Activated CD8-positive, alpha-beta memory T cell treated with anti-CD3 and anti-CD28 coated beads for 48 hours (primary cell): Measurements from ENCODE around the gene MALAT1.
"Not testable (repeated sequence)": the region's sequence is repeated elsewhere in the genome, so short reads cannot be mapped to it uniquely, and the experiment has no call there.

Source experiments
- DNase-seq, 3 experiments: peaks; one replicate each; pipeline ENCODE4 v3.0.0-alpha.2; 2020; ENCODE audit warnings: low read depth in 2 of 3, low spot score in 2 of 3

Gene MALAT1

DNA sequence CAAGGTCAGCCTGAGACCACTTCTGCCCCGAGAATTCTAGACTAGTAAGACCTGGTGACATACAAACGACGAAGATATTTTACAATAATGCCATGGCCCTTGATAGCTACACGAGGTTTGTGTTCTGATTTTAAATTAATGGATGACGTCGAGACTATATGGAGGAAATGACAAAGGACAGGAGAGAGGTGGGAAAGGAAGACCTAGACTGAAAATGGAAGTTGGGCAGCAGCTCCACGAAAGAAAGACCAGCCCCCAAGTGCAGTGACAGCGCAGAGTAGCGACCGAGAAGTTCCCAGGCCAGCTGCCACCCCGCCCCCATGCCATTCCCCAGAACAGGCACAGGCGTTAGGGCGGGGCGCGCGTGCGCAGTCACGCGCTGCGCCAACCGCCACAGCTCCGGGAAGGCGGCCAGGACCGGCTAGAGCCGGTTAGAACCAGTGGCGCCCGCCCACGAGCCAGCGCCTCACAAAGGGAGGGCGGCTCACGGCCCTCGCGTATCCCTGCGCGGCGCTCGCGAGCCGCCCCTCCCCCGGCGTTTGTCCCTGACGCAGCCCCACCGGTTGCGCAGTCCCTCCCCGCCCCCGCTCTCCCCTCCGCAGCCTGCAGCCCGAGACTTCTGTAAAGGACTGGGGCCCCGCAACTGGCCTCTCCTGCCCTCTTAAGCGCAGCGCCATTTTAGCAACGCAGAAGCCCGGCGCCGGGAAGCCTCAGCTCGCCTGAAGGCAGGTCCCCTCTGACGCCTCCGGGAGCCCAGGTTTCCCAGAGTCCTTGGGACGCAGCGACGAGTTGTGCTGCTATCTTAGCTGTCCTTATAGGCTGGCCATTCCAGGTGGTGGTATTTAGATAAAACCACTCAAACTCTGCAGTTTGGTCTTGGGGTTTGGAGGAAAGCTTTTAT is 1.5 kb upstream of the MALAT1 start:
- DNase-seq: peak; percentile 97 to 100 (median 97)

DNA sequence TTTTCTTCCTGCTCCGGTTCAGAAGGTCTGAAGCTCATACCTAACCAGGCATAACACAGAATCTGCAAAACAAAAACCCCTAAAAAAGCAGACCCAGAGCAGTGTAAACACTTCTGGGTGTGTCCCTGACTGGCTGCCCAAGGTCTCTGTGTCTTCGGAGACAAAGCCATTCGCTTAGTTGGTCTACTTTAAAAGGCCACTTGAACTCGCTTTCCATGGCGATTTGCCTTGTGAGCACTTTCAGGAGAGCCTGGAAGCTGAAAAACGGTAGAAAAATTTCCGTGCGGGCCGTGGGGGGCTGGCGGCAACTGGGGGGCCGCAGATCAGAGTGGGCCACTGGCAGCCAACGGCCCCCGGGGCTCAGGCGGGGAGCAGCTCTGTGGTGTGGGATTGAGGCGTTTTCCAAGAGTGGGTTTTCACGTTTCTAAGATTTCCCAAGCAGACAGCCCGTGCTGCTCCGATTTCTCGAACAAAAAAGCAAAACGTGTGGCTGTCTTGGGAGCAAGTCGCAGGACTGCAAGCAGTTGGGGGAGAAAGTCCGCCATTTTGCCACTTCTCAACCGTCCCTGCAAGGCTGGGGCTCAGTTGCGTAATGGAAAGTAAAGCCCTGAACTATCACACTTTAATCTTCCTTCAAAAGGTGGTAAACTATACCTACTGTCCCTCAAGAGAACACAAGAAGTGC is 661 bp upstream of the MALAT1 start:
- peak in 1 of 3 experiments; percentile 55 for DNase-seq

DNA sequence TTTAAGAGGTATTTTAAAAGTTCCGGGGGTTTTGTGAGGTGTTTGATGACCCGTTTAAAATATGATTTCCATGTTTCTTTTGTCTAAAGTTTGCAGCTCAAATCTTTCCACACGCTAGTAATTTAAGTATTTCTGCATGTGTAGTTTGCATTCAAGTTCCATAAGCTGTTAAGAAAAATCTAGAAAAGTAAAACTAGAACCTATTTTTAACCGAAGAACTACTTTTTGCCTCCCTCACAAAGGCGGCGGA is 193 bp upstream of the MALAT1 start:
- DNase-seq: no peak

DNA sequence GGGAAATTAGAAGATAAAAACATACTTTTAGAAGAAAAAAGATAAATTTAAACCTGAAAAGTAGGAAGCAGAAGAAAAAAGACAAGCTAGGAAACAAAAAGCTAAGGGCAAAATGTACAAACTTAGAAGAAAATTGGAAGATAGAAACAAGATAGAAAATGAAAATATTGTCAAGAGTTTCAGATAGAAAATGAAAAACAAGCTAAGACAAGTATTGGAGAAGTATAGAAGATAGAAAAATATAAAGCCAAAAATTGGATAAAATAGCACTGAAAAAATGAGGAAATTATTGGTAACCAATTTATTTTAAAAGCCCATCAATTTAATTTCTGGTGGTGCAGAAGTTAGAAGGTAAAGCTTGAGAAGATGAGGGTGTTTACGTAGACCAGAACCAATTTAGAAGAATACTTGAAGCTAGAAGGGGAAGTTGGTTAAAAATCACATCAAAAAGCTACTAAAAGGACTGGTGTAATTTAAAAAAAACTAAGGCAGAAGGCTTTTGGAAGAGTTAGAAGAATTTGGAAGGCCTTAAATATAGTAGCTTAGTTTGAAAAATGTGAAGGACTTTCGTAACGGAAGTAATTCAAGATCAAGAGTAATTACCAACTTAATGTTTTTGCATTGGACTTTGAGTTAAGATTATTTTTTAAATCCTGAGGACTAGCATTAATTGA is 1.0 kb downstream of the MALAT1 start:
- no peak for DNase-seq

DNA sequence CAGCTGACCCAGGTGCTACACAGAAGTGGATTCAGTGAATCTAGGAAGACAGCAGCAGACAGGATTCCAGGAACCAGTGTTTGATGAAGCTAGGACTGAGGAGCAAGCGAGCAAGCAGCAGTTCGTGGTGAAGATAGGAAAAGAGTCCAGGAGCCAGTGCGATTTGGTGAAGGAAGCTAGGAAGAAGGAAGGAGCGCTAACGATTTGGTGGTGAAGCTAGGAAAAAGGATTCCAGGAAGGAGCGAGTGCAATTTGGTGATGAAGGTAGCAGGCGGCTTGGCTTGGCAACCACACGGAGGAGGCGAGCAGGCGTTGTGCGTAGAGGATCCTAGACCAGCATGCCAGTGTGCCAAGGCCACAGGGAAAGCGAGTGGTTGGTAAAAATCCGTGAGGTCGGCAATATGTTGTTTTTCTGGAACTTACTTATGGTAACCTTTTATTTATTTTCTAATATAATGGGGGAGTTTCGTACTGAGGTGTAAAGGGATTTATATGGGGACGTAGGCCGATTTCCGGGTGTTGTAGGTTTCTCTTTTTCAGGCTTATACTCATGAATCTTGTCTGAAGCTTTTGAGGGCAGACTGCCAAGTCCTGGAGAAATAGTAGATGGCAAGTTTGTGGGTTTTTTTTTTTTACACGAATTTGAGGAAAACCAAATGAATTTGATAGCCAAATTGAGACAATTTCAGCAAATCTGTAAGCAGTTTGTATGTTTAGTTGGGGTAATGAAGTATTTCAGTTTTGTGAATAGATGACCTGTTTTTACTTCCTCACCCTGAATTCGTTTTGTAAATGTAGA is 1.7 kb downstream of the MALAT1 start:
- no peak for DNase-seq

DNA sequence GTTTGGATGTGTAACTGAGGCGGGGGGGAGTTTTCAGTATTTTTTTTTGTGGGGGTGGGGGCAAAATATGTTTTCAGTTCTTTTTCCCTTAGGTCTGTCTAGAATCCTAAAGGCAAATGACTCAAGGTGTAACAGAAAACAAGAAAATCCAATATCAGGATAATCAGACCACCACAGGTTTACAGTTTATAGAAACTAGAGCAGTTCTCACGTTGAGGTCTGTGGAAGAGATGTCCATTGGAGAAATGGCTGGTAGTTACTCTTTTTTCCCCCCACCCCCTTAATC is 2.3 kb downstream of the MALAT1 start:
- no peak for DNase-seq

DNA sequence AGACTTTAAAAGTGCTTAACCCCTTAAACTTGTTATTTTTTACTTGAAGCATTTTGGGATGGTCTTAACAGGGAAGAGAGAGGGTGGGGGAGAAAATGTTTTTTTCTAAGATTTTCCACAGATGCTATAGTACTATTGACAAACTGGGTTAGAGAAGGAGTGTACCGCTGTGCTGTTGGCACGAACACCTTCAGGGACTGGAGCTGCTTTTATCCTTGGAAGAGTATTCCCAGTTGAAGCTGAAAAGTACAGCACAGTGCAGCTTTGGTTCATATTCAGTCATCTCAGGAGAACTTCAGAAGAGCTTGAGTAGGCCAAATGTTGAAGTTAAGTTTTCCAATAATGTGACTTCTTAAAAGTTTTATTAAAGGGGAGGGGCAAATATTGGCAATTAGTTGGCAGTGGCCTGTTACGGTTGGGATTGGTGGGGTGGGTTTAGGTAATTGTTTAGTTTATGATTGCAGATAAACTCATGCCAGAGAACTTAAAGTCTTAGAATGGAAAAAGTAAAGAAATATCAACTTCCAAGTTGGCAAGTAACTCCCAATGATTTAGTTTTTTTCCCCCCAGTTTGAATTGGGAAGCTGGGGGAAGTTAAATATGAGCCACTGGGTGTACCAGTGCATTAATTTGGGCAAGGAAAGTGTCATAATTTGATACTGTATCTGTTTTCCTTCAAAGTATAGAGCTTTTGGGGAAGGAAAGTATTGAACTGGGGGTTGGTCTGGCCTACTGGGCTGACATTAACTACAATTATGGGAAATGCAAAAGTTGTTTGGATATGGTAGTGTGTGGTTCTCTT is 2.8 kb downstream of the MALAT1 start:
- no peak for DNase-seq

DNA sequence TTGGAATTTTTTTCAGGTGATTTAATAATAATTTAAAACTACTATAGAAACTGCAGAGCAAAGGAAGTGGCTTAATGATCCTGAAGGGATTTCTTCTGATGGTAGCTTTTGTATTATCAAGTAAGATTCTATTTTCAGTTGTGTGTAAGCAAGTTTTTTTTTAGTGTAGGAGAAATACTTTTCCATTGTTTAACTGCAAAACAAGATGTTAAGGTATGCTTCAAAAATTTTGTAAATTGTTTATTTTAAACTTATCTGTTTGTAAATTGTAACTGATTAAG is 3.4 kb downstream of the MALAT1 start:
- no peak for DNase-seq

DNA sequence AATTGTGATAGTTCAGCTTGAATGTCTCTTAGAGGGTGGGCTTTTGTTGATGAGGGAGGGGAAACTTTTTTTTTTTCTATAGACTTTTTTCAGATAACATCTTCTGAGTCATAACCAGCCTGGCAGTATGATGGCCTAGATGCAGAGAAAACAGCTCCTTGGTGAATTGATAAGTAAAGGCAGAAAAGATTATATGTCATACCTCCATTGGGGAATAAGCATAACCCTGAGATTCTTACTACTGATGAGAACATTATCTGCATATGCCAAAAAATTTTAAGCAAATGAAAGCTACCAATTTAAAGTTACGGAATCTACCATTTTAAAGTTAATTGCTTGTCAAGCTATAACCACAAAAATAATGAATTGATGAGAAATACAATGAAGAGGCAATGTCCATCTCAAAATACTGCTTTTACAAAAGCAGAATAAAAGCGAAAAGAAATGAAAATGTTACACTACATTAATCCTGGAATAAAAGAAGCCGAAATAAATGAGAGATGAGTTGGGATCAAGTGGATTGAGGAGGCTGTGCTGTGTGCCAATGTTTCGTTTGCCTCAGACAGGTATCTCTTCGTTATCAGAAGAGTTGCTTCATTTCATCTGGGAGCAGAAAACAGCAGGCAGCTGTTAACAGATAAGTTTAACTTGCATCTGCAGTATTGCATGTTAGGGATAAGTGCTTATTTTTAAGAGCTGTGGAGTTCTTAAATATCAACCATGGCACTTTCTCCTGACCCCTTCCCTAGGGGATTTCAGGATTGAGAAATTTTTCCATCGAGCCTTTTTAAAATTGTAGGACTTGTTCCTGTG is 3.9 kb downstream of the MALAT1 start:
- no peak for DNase-seq

DNA sequence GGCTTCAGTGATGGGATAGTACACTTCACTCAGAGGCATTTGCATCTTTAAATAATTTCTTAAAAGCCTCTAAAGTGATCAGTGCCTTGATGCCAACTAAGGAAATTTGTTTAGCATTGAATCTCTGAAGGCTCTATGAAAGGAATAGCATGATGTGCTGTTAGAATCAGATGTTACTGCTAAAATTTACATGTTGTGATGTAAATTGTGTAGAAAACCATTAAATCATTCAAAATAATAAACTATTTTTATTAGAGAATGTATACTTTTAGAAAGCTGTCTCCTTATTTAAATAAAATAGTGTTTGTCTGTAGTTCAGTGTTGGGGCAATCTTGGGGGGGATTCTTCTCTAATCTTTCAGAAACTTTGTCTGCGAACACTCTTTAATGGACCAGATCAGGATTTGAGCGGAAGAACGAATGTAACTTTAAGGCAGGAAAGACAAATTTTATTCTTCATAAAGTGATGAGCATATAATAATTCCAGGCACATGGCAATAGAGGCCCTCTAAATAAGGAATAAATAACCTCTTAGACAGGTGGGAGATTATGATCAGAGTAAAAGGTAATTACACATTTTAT is 4.6 kb downstream of the MALAT1 start:
- DNase-seq: no peak

DNA sequence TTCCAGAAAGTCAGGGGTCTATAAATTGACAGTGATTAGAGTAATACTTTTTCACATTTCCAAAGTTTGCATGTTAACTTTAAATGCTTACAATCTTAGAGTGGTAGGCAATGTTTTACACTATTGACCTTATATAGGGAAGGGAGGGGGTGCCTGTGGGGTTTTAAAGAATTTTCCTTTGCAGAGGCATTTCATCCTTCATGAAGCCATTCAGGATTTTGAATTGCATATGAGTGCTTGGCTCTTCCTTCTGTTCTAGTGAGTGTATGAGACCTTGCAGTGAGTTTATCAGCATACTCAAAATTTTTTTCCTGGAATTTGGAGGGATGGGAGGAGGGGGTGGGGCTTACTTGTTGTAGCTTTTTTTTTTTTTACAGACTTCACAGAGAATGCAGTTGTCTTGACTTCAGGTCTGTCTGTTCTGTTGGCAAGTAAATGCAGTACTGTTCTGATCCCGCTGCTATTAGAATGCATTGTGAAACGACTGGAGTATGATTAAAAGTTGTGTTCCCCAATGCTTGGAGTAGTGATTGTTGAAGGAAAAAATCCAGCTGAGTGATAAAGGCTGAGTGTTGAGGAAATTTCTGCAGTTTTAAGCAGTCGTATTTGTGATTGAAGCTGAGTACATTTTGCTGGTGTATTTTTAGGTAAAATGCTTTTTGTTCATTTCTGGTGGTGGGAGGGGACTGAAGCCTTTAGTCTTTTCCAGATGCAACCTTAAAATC is 5.3 kb downstream of the MALAT1 start:
- no peak for DNase-seq

DNA sequence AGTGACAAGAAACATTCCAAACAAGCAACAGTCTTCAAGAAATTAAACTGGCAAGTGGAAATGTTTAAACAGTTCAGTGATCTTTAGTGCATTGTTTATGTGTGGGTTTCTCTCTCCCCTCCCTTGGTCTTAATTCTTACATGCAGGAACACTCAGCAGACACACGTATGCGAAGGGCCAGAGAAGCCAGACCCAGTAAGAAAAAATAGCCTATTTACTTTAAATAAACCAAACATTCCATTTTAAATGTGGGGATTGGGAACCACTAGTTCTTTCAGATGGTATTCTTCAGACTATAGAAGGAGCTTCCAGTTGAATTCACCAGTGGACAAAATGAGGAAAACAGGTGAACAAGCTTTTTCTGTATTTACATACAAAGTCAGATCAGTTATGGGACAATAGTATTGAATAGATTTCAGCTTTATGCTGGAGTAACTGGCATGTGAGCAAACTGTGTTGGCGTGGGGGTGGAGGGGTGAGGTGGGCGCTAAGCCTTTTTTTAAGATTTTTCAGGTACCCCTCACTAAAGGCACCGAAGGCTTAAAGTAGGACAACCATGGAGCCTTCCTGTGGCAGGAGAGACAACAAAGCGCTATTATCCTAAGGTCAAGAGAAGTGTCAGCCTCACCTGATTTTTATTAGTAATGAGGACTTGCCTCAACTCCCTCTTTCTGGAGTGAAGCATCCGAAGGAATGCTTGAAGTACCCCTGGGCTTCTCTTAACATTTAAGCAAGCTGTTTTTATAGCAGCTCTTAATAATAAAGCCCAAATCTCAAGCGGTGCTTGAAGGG is 6.0 kb downstream of the MALAT1 start:
- DNase-seq: no peak

DNA sequence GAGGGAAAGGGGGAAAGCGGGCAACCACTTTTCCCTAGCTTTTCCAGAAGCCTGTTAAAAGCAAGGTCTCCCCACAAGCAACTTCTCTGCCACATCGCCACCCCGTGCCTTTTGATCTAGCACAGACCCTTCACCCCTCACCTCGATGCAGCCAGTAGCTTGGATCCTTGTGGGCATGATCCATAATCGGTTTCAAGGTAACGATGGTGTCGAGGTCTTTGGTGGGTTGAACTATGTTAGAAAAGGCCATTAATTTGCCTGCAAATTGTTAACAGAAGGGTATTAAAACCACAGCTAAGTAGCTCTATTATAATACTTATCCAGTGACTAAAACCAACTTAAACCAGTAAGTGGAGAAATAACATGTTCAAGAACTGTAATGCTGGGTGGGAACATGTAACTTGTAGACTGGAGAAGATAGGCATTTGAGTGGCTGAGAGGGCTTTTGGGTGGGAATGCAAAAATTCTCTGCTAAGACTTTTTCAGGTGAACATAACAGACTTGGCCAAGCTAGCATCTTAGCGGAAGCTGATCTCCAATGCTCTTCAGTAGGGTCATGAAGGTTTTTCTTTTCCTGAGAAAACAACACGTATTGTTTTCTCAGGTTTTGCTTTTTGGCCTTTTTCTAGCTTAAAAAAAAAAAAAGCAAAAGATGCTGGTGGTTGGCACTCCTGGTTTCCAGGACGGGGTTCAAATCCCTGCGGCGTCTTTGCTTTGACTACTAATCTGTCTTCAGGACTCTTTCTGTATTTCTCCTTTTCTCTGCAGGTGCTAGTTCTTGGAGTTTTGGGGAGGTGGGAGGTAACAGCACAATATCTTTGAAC is 6.8 kb downstream of the MALAT1 start:
- DNase-seq: no peak

DNA sequence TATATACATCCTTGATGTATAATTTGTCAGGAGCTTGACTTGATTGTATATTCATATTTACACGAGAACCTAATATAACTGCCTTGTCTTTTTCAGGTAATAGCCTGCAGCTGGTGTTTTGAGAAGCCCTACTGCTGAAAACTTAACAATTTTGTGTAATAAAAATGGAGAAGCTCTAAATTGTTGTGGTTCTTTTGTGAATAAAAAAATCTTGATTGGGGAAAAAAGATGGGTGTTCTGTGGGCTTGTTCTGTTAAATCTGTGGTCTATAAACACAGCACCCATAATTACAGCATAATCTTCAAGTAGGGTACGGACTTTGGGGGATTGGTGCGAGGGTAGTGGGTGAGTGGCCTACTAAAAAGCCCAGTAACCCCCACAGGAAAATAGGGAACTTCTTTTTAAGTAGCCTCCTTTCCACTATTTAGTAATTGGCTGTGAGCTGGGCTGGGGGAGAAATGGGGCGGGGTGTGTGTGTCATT is 7.5 kb downstream of the MALAT1 start:
- no peak for DNase-seq

DNA sequence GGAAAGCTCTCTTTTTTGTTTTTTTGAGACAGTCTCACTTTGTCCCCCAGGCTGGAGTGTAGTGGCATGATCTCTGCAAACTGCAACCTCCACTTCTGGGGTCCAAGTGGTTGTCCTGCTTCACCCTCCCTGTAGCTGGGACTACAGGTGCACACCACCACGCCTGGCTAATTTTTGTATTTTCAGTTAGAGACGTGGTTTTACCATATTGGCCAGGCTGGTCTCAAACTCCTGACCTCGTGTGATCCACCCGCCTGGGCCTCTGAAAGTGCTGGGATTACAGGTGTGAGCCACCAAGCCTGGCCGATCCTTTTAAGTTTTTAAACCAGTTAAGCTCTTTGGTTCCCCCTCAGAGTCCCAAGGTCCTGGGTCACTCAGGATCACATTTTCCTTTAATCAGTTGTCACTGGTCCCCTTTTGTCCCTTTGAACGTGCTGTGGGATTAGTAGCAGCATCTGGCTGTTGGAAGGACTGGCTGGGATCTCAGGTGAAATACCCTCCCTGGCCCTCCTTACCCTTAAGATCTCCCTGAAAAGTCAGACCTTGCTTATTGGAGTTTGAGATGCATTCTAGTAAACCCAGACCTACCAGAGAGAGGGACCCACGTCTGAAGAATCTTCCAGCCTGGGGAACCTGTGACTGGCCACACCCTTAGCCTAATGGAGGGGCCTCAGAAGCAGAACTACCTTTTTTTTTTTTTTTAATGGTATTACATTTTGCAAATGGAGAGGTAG is 8.1 kb downstream of the MALAT1 start:
- DNase-seq: no peak

DNA sequence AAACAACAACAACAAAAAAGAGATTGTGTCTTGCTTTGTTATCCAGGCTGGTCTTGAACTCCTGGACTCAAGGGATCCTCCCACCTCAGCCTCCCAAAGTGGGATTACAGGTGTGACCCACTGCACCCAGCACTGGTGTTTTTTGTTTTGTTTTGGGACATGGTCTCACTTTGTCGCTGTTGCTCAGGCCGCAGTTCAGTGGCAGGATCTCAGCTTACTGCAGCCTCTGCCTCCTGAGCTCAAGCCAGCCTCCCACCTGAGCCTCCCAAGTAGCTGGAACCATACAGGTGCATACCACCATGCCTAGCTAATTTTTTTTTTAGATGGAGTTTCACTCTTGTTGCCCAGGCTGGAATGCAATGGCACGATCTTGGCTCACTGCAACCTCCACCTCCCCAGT is 13.5 kb downstream of the MALAT1 start:
- DNase-seq: not testable (repeated sequence)
